GM21360 (cell line): ENCODE data around the gene ZNF384.

Experiments used
- ATAC-seq: cut with Tn5 transposase; IDR thresholded peaks from one replicate; pipeline ENCODE4 v1.9.1; 2021; ENCODE audit warnings: mild to moderate bottlenecking, moderate library complexity; ENCODE audit not compliant: unreplicated experiment

The ZNF384 gene

GRCh38 chr12:6699989-6700645 lies 10.9 kb upstream of the ZNF384 start:
- no peak for ATAC-seq

GRCh38 chr12:6699259-6699988 lies 10.2 kb upstream of the ZNF384 start:
- ATAC-seq: no peak

GRCh38 chr12:6698352-6699046 lies 9.3 kb upstream of the ZNF384 start:
- no peak for ATAC-seq

GRCh38 chr12:6697584-6698351 lies 8.6 kb upstream of the ZNF384 start:
- no peak for ATAC-seq

GRCh38 chr12:6696690-6697583 lies 7.8 kb upstream of the ZNF384 start:
- no peak for ATAC-seq

- ATAC-seq: no peak
Observed at GRCh38 chr12:6695313-6696045, 6.3 kb upstream of the ZNF384 start.

GRCh38 chr12:6694701-6695100 lies 5.5 kb upstream of the ZNF384 start:
- ATAC-seq: no peak

GRCh38 chr12:6693832-6694355 lies 4.7 kb upstream of the ZNF384 start:
- no peak for ATAC-seq

GRCh38 chr12:6692888-6693287 lies 3.7 kb upstream of the ZNF384 start:
- no peak for ATAC-seq

- no peak for ATAC-seq
Observed at GRCh38 chr12:6691473-6691872, 2.3 kb upstream of the ZNF384 start.

- peak; percentile 14 for ATAC-seq
Observed at GRCh38 chr12:6688543-6688998, 604 bp downstream of the ZNF384 start.

- no peak for ATAC-seq
Observed at GRCh38 chr12:6685814-6686213, 3.4 kb downstream of the ZNF384 start.

GRCh38 chr12:6684609-6685008 lies 4.6 kb downstream of the ZNF384 start:
- ATAC-seq: no peak

GRCh38 chr12:6676962-6677361 lies 12.2 kb downstream of the ZNF384 start:
- no peak for ATAC-seq

- no peak for ATAC-seq
Observed at GRCh38 chr12:6672143-6672542, 17.0 kb downstream of the ZNF384 start.

GRCh38 chr12:6667559-6668210 lies 21.5 kb downstream of the ZNF384 start:
- ATAC-seq: no peak

- ATAC-seq: no peak
Observed at GRCh38 chr12:6666211-6666610, 23.0 kb downstream of the ZNF384 start.

- ATAC-seq: no peak
Observed at GRCh38 chr12:6664902-6665301, 24.3 kb downstream of the ZNF384 start.
